HCT116 (cell line): ENCODE data around the gene GUCA2A. TPM values are rescaled to one million over a fixed set of nuclear protein-coding genes. Genes with fewer than 3 reads are reported as not detected.

Experiments
- ATAC-seq: fragments of 200-7000 bp; cut with Tn5 transposase; 2 replicates; pipeline ENCODE4 v1.9.1; 2020; ENCODE audit warnings: mild to moderate bottlenecking, moderate library complexity
- BruUV-seq: library from RNA; stranded (reverse); fragments of 400-500 nt; replicated peaks from 2 replicates; lab custom pipeline; 2021; lab: Mats Ljungman, UMichigan
- CTCF ChIA-PET: fragments of 300-600 bp; sonication (Branson Sonifier 250); formaldehyde crosslinking; loops from one replicate; lab custom pipeline; 2021; ENCODE audit warnings: antibody characterized with exemption; lab: Charles Lee
- POLR2A ChIA-PET: fragments of 300-600, 350-600 bp; sonication (Branson Sonifier 250); formaldehyde crosslinking; loops from one replicate; lab custom pipeline; 2021; ENCODE audit warnings: antibody characterized with exemption; lab: Charles Lee
- RAD21 ChIA-PET, 2 experiments: fragments of 300-600 bp; sonication (Branson Sonifier 250); formaldehyde crosslinking; loops; one replicate each; lab custom pipeline; 2023; ENCODE audit warnings: low total read pairs in 2 of 2; ENCODE audit not compliant: uncharacterized antibody in 2 of 2, unreplicated experiment in 2 of 2, low non-redundant PET in 1 of 2; lab: Charles Lee
- DNase-seq: peaks from one replicate; pipeline ENCODE4 v3.0.0-alpha.2; 2010; ENCODE audit warnings: low read depth, low spot score
- H2AFZ ChIP-seq: fragments of 200-600 bp; shearing (Covaris generic), sonication (generic); 2 replicates; pipeline ENCODE4 v1.6.1; 2017; ENCODE audit warnings: low read depth, mixed run types, mixed read lengths, antibody characterized with exemption, low read length; ENCODE audit not compliant: poor library complexity, severe bottlenecking
- H3K27ac ChIP-seq: 2 replicates; pipeline ENCODE4 v1.5.1; 2012; ENCODE audit warnings: low read depth, low read length
- H3K27me3 ChIP-seq: fragments of 200-600 bp; sonication (generic); 2 replicates; pipeline ENCODE4 v1.6.1; 2016; ENCODE audit warnings: mixed run types, low read length, mixed read lengths; ENCODE audit not compliant: insufficient read depth
- H3K36me3 ChIP-seq, 2 experiments: fragments of 200-500 bp in 1 of 2; fragments of 200-600 bp in 1 of 2; sonication (Bioruptor generic) in 1 of 2; sonication (generic) in 1 of 2; 2 replicates each; pipeline versions ENCODE4 v1.5.1 to v1.6.1; 2014 to 2016; ENCODE audit warnings: low read length in 2 of 2, inconsistent platforms in 1 of 2, mixed read lengths in 1 of 2, mixed run types in 1 of 2; ENCODE audit not compliant: insufficient read depth in 2 of 2, control insufficient read depth in 1 of 2
- H3K4me1 ChIP-seq, 2 experiments: fragments of 200-600 bp in 1 of 2; sonication (generic) in 1 of 2; 2 replicates each; pipeline versions ENCODE4 v1.5.1 to v1.6.1; 2012 to 2017; ENCODE audit warnings: low read length in 2 of 2, inconsistent platforms in 1 of 2, mild to moderate bottlenecking in 1 of 2, mixed read lengths in 1 of 2, mixed run types in 1 of 2, moderate library complexity in 1 of 2; ENCODE audit not compliant: insufficient read depth in 2 of 2, control insufficient read depth in 1 of 2
- H3K4me2 ChIP-seq: fragments of 200-600 bp; sonication (generic); 2 replicates; pipeline ENCODE4 v1.6.1; 2017; ENCODE audit warnings: mixed run types, low read length, mixed read lengths
- H3K4me3 ChIP-seq, 2 experiments: fragments of 200-600 bp in 1 of 2; sonication (generic) in 1 of 2; replicated peaks in 1 of 2; 2 replicates each; pipeline ENCODE4 v1.5.1; 2011 to 2016; ENCODE audit warnings: low read length in 2 of 2, control low read depth in 1 of 2, low read depth in 1 of 2, mild to moderate bottlenecking in 1 of 2, mixed read lengths in 1 of 2, mixed run types in 1 of 2
- H3K79me2 ChIP-seq: fragments of 200-600 bp; sonication (generic); 2 replicates; pipeline ENCODE4 v1.6.1; 2017; ENCODE audit warnings: mild to moderate bottlenecking, mixed run types, low read length, moderate library complexity, mixed read lengths; ENCODE audit not compliant: insufficient read depth
- H3K9ac ChIP-seq: fragments of 200-600 bp; sonication (generic); 2 replicates; pipeline ENCODE4 v1.6.1; 2016; ENCODE audit warnings: low read length, mixed read lengths
- H3K9me2 ChIP-seq: fragments of 200-600 bp; sonication (generic), shearing (Covaris generic); 2 replicates; pipeline ENCODE4 v1.6.1; 2017; ENCODE audit warnings: mixed run types, mild to moderate bottlenecking, moderate library complexity; ENCODE audit not compliant: insufficient read depth
- H3K9me3 ChIP-seq, 2 experiments: fragments of 200-500 bp in 1 of 2; fragments of 200-600 bp in 1 of 2; sonication (Bioruptor generic) in 1 of 2; sonication (generic) in 1 of 2; 2 replicates each; pipeline ENCODE4 v1.6.1; 2014 to 2017; ENCODE audit warnings: low read length in 2 of 2, mixed read lengths in 2 of 2, inconsistent platforms in 1 of 2, low read depth in 1 of 2, mild to moderate bottlenecking in 1 of 2, mixed run types in 1 of 2, moderate library complexity in 1 of 2; ENCODE audit not compliant: control insufficient read depth in 1 of 2, insufficient read depth in 1 of 2
- H4K20me1 ChIP-seq: fragments of 200-600 bp; sonication (generic), shearing (Covaris generic); 2 replicates; pipeline ENCODE4 v1.6.1; 2017; ENCODE audit warnings: mixed run types, mild to moderate bottlenecking, moderate library complexity; ENCODE audit not compliant: insufficient read depth
- CBX3 ChIP-seq: IDR thresholded peaks from 2 replicates; pipeline ENCODE4 v1.6.1; 2012; ENCODE audit warnings: low read depth
- CEBPB ChIP-seq: IDR thresholded peaks from 2 replicates; pipeline ENCODE4 v1.6.1; 2012; ENCODE audit warnings: low read depth
- CTCF ChIP-seq, 3 experiments: fragments of 200-600 bp in 1 of 3; sonication (generic) in 1 of 3; IDR thresholded peaks in 2 of 3; conservative IDR thresholded peaks in 1 of 3; 2 replicates each; pipeline ENCODE4 v1.5.1; 2012 to 2017; ENCODE audit warnings: low read depth in 2 of 3, low read length in 2 of 3, antibody characterized with exemption in 1 of 3, borderline replicate concordance in 1 of 3, control low read depth in 1 of 3, mild to moderate bottlenecking in 1 of 3, mixed read lengths in 1 of 3, mixed run types in 1 of 3, moderate library complexity in 1 of 3; ENCODE audit not compliant: insufficient read depth in 1 of 3
- EGR1 ChIP-seq: IDR thresholded peaks from 2 replicates; pipeline ENCODE4 v1.6.1; 2012; ENCODE audit warnings: low read depth
- ELF1 ChIP-seq: IDR thresholded peaks from 2 replicates; pipeline ENCODE4 v1.6.1; 2012; ENCODE audit warnings: low read depth, borderline replicate concordance
- EZH2phosphoT487 ChIP-seq: fragments of 200-600 bp; IDR thresholded peaks from 2 replicates; pipeline ENCODE4 v1.6.1; 2018; ENCODE audit warnings: antibody characterized with exemption, borderline replicate concordance
- FOSL1 ChIP-seq: IDR thresholded peaks from 2 replicates; pipeline ENCODE4 v1.6.1; 2012; ENCODE audit warnings: low read depth
- POLR2A ChIP-seq: IDR thresholded peaks from 2 replicates; pipeline ENCODE4 v1.7.0; 2011; ENCODE audit warnings: borderline replicate concordance; ENCODE audit not compliant: insufficient read depth, insufficient read length; ENCODE audit errors: extremely low read depth
- POLR2AphosphoS5 ChIP-seq: IDR thresholded peaks from 2 replicates; pipeline ENCODE4 v1.6.1; 2011; ENCODE audit warnings: mild to moderate bottlenecking, low read depth, low read length, moderate library complexity
- RAD21 ChIP-seq: IDR thresholded peaks from 2 replicates; pipeline ENCODE4 v1.6.1; 2012; ENCODE audit warnings: low read depth, mild to moderate bottlenecking
- REST ChIP-seq: IDR thresholded peaks from 2 replicates; pipeline ENCODE4 v1.6.1; 2012; ENCODE audit warnings: low read depth
- SRF ChIP-seq: IDR thresholded peaks from 2 replicates; pipeline ENCODE4 v1.6.1; 2012; ENCODE audit warnings: low read depth
- YY1 ChIP-seq: IDR thresholded peaks from 2 replicates; pipeline ENCODE4 v1.6.1; 2011; ENCODE audit warnings: low read length, low read depth, moderate library complexity, mild to moderate bottlenecking; ENCODE audit not compliant: insufficient replicate concordance; ENCODE audit errors: extremely low read depth
- ZBTB33 ChIP-seq: IDR thresholded peaks from 2 replicates; pipeline ENCODE4 v1.6.1; 2011; ENCODE audit warnings: mild to moderate bottlenecking, low read length, moderate library complexity; ENCODE audit not compliant: insufficient replicate concordance; ENCODE audit errors: extremely low read depth
- ZFX ChIP-seq: fragments of 450-650 bp; IDR thresholded peaks from 2 replicates; pipeline ENCODE4 v1.6.1; 2017
- ZNF274 ChIP-seq: fragments of 200-500 bp; sonication (Bioruptor generic); IDR thresholded peaks from 2 replicates; pipeline ENCODE4 v1.6.1; 2014; ENCODE audit warnings: mild to moderate bottlenecking, low read depth, low read length, inconsistent platforms
- intact Hi-C: fragments of 100-400 bp; cut with micrococcal nuclease; formaldehyde crosslinking; loops from 2 replicates; pipeline ENCODE4 v1.10.0; 2022
- total RNA-seq: library from RNA; stranded (reverse); gene quantifications from one replicate; pipeline ENCODE4 v1.2.1, GENCODE V29; 2021; ENCODE audit not compliant: unreplicated experiment
- TF ChIP-seq, protein P1 (sequence below): IDR thresholded peaks from 2 replicates; pipeline ENCODE4 v1.6.1; 2012

GUCA2A gene
- total RNA-seq, 1 experiment from 2014 or later: not detected

DNA sequence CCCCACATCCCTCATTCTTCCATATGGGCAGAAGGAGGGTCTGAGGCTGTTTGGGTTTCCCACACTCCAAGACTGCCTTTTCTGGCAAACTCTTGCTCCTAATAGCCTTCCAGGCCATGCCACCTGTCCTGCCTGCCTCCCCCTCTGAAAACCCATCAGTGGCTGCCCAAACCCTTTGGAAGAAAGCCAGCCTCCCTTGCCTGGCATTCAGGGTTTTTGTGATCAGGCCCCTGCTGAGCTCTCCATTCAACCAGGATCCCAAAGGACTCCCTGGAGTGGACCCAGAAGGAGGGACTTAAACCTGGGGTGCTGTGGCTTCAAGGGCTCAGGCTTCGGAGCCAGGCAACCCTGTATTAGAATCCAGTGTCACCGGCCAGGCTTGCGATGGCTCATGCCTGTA lies 4.2 kb upstream of the GUCA2A start:
- Histone ChIP-seq H3K36me3 (no peaks in the 10 kb centered on the region), H3K27ac (no peak overlapping the region), H3K4me1 (peaks cover 23 to 39% of the 10 kb centered on the region in 2 experiments), H3K79me2 (no peaks in the 10 kb centered on the region), H4K20me1 (no peaks in the 10 kb centered on the region), H3K4me3 (no peak overlapping the region), H3K9ac (no peak overlapping the region), H2AFZ (no peak overlapping the region), H3K9me2 (no peaks in the 10 kb centered on the region), H3K4me2 (no peak overlapping the region), H3K27me3 (no peaks in the 10 kb centered on the region), H3K9me3 (no peaks in the 10 kb centered on the region)
- ATAC-seq (no peak), DNase-seq (no peak)
- intact Hi-C loops: no loop called here
- POLR2A ChIA-PET: no interaction called here
- CTCF ChIA-PET: no interaction called here
- BruUV-seq: no TSS peak
- TF ChIP-seq FOSL1 (no peak), POLR2A (no peak), RAD21 (no peak), CBX3 (no peak), REST (no peak), POLR2AphosphoS5 (no peak), ZFX (no peak), SRF (no peak), ZBTB33 (no peak), CEBPB (no peak), ZNF274 (no peak), EZH2phosphoT487 (no peak), EGR1 (no peak), CTCF (IDR thresholded peaks at IDR 0.05 in 2 of 3, conservative IDR thresholded peaks at IDR 0.05 in 1 of 3; ENCODE audit: borderline replicate concordance in 1 of 3, insufficient read depth in 1 of 3, low read depth in 2 of 3, low read length in 2 of 3) (no peak), YY1 (no peak), ELF1 (no peak)
- TF ChIP-seq, protein P1, sequence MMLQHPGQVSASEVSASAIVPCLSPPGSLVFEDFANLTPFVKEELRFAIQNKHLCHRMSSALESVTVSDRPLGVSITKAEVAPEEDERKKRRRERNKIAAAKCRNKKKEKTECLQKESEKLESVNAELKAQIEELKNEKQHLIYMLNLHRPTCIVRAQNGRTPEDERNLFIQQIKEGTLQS: no peak
- RAD21 ChIA-PET: no interaction called here
